GM19099 (cell line): ENCODE results near the gene AP5M1.
A peak's percentile ranks its signal among the peaks of the same experiment; 100 is the strongest.

Experiments used
- POLR2A ChIP-seq: IDR thresholded peaks from 3 replicates; pipeline ENCODE4 v1.6.1; 2011; ENCODE audit warnings: low read depth; ENCODE audit not compliant: insufficient read length; ENCODE audit errors: extremely low read depth

Gene AP5M1, protein sequence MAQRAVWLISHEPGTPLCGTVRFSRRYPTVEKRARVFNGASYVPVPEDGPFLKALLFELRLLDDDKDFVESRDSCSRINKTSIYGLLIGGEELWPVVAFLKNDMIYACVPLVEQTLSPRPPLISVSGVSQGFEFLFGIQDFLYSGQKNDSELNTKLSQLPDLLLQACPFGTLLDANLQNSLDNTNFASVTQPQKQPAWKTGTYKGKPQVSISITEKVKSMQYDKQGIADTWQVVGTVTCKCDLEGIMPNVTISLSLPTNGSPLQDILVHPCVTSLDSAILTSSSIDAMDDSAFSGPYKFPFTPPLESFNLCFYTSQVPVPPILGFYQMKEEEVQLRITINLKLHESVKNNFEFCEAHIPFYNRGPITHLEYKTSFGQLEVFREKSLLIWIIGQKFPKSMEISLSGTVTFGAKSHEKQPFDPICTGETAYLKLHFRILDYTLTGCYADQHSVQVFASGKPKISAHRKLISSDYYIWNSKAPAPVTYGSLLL

DNA sequence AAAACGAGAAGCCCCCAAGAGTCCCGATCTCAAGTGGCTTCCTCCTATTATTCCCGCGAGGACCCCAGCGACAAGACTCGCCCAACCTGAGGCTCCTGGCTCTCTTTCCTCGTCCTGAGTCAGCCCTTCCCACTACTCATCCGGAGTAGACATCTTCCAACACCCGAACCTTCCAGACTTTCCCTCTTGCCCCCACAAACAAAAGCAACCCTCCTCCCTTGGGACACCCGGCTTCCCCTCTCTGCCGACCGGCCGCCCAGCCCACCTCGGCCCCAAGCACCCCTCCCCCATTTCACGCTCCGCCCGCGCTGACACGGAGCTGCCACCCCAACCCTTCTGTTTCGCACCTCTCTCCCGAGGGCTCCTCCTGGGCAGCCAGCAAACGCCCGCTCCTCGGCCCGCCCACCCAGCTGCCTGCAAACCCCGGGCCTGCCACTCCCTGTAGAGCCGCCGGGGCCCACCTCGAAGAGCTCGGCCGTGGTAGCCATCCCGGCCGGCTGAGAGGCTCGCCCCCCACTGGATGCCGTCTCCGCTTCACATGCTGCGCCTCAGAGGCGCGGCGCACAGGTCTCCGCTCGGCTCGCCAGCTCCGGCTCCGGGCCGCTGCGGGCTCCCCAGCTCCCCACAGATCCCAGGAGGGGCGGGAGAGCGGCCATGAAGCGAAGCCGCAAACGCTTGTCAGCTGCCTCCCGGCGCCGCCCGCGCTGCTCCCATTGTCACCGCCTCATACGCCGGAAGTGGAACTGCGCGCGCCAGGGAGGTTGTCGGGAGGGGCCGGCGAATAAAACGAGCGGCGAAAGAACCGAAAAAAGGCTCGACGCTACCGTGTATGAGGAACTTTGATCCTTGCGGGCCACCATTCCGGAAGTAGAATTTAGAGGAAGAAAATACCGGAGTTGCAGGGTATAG is at the start of gene AP5M1, which contains the start of gene EXOC5:
Gene AP5M1 (plus strand): TSS at position 811 of the 909 bp plus-strand sequence. CDS start 344 bp downstream, outside the sequence.
Gene EXOC5 (minus strand): TSS at position 745 of the 909 bp plus-strand sequence. CDS start 257 bp downstream, at position 488.
- TF ChIP-seq POLR2A, result peak; percentile 70

DNA sequence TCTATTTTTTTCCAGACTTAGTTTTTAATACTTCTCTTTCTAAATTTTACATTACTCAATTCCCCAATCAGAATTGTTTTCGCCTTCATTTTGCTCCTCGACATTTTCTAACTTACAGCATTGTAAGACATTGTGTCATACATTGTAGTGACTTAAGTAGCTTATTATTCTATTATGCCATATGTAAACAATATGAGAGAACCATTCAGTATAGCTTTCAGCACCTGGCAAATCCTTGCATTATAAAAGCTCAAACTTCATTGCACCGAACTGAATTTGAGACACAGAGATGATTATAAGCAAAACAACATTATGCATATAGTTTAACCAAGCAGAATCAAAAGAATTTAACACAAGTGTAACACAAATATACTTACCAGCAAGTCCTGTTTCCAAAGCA is 46.8 kb upstream of the AP5M1 start:
- no peak for TF ChIP-seq POLR2A

DNA sequence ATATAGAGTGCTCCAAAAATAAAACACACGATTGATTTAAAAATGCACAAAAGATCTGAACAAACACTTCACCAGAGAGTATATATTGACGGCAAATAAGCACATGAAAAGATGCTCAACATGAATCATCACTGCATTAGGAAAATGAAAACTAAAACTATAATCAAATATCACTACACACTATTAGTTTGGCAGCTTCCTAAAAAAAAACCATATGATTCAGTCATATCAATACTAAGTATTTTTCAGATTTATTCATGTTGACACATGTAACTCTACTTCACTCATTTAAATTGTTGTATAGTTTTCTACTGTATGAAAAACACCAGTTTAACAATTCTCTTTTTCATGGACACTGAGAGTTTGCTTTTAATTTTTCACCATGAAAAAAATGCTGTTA is 41.7 kb upstream of the AP5M1 start:
- no peak for TF ChIP-seq POLR2A

DNA sequence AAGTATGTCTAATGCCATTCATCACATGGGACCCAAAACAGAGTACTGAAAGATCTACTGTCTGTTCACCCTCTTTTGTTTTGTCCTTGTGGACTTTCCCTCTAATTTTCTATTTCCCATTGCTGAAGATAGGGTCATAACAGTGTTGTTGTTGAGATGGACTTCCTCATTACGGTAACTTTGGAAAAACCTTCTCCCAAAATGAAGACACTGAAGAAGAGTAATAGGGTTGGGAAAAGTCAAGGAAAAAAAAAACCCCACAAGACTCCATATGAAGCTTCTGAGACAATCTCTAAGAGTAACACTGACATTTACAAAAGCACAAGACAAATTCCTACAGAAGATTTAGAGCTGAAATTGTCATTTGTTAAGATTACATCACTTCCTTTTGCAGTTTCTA is 36.8 kb upstream of the AP5M1 start:
- no peak for TF ChIP-seq POLR2A

DNA sequence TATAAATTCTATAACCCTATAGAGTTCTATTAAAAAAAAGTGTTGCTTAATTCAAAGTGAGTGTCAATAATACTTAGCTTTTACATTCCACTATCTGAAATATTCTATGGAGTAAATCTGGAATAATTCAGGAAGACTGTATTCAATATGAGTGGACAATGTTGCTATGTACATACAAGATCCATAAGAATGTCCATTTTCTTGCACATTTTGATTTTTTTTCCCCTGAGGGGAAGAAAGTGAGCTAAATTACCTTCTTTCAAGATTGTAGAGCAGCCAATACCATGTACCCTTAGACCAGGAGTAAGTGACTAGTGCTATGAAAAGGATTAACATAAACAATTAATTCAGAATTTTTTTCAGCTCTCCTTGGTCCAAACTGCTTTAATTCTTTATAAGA is 25.5 kb upstream of the AP5M1 start:
- no peak for TF ChIP-seq POLR2A

DNA sequence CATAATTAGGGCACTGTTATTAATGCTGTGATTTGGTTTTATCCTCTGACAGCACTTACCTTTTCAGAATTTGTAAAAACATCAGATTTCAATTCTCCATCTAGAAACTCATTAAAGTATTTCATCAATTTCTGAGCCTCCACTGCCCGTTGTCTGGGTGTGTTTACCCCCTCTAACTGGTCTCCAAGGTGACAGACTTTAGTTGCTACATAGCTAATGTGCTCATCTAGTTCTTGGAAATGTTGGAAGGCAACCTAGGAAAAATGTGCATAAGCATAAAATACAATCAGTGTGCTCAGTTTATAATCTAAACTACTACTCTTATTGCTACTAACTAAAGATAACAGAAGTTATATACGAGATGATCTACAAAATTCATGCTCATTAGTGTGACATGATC is 24.7 kb upstream of the AP5M1 start:
- no peak for TF ChIP-seq POLR2A

DNA sequence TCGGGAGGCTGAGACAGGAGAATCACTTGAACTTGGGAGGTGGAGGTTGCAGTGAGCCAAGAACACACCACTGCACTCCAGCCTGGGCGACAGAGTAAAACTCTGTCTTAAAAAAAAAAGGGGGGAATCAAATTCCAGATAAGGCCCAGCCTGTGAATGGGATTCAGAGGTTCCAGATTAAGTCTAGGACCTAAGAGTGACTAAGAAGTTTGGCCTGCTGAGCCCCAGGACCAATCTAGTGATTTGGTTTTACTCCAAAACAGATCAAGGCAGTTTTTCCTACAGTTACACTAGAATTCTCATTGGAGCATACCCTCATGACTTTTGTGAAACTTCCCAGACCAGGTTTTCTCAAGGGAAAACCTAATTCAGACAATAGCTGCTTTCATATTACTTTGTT is 22.8 kb upstream of the AP5M1 start:
- no peak for TF ChIP-seq POLR2A

DNA sequence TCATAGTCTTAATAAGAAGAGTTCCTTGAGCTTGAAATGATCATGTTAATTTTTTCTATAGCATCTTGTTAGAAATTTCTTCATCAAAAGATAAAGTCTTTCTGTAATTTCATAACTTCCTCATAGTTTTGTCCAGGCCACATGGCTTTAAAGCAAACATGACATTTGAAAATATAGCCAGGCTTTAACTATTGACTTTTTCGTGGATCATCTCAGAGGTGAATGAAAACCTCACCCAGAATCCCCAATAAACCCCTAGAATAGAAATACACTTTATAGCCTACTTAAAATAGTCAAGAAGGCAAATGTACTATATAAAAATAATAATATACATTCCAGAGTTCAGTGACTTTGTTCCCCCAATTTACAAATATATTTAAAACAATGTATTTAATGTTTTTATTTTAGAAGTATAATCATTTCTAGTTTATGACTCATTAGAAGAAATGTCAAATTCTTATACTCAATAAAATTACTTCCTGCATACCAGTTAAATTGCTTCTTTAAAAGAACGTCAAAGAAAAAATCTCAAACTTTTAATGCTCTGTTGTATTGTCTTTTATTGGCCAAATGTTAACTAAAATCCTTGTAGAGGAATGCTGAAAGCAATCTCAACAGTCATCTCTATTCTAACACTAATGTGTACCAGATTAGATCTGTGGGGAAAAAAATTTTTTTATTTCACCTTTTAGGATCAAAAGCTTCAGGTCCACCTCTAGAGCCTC is 21.7 kb upstream of the AP5M1 start:
- no peak for TF ChIP-seq POLR2A

DNA sequence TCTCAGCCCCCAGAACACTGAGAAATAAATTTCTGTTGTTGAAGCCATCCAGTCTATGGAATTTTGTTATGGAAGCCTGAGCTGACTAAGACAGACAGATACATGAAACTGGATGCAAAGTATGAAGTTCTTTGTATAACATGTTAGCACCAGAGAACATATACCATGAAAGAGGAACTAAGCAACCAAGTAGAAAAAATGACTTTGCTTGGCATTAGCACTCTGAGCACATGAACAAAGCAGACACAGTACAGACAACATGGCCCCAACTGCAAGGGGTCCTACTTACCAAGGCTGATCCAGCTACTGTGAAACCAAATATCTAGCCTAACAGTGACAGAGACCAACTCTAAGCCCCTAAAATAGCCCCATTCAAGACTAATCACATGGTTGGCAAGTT is 13.9 kb upstream of the AP5M1 start:
- no peak for TF ChIP-seq POLR2A

DNA sequence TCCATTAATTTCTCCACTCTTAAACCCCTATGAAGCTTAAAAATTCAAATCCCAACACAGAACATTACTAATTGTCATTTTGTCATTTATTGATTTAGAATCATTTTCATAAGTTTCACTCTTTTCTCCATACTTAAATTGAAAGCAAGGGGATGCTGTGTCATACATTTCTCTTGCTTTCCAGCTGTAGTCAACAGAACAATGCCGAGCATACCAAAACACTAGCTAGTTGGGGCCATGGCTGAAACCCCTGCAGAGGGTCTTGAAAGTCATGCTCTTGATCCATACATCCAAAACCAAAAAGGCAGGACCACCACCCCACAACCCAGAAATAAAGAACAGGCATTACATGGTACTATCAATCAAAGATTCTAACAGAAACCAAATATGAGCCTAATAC is 9.1 kb upstream of the AP5M1 start:
- TF ChIP-seq POLR2A, result no peak

DNA sequence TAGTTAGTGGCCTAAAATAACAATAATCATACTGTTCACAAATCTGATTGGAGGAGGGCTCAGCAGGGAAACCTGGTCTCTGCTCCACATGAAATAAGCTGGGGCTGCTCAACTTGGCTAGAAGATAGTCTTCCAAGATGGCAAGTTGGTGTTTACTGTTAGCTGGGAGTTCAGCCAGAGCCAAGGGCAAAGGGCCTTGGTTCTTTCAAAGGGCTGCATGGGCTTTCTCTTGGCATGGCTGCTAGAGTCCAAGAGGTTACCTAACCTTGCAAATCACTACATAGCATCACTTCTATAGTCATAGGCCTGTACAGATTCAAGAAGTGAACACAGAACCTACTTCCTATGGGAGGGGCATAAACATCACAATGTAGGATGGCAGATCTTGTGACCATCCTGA is 7.2 kb upstream of the AP5M1 start:
- TF ChIP-seq POLR2A, result no peak

DNA sequence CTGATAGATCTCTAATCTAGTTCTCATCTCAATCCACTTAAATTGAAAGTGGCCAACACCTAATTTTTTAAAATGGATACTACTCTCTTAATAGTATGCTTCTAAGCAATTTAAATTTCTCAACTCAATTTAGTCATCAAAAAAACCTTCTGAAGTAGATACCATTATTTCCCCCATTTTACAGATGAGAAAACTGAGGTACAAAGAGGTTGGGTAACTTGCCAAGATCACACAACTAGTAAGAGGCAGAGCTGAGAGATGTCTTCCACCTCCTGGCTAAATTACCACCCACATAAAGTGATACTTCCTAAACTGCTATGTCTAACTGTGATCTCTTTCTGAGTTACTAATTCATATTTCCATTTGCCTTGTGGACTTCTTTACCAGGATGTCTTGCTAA is 6.7 kb upstream of the AP5M1 start:
- no peak for TF ChIP-seq POLR2A

DNA sequence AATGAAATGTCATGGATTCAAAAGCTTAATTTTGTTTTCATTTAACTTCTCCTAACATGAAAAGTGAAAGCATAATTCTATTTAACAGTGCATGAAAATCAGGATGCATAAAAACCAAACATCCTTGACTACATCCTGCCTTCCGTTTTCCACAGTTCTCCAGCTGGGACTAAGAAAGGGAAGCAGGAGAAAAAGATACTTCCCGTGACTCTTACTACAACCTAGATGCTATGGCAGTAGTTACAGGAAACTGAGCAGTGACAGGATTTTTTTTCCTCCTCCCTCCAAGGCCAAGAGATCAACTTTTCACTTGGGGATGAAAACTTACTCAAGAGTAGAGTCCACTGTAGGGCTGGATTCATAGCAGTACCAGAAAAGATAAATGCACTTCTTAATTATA is 2.7 kb upstream of the AP5M1 start:
- TF ChIP-seq POLR2A, result no peak

DNA sequence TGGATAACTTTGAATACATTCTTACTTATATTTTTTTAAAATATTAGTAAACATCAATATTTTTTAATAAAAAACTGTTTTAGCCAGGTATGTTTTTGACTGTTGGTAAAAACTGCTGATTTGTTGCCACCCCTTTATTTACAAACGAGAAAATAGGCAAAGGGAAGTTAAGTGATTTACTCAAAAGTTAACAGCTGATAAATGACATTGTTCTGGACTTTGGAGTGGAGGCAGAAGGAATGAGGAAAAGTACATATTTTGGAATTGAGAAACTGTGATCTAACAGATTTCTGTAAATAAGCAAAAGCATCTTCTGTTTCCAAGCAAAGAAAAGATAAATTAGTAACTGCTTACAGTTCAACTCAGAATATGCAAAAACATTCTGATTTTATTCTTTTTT is 4.5 kb downstream of the AP5M1 start:
- no peak for TF ChIP-seq POLR2A

DNA sequence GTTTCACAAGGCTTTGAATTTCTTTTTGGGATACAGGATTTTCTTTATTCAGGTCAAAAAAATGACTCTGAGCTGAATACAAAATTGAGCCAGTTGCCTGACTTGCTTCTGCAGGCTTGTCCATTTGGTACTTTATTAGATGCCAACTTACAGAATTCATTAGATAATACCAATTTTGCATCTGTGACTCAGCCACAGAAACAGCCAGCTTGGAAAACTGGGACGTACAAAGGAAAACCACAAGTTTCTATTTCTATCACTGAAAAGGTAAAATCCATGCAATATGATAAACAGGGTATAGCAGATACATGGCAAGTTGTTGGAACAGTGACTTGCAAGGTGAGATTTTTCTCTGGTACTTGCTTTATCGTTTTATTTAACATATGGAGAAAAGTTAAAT is 5.8 kb downstream of the AP5M1 start:
- no peak for TF ChIP-seq POLR2A
